ENCODE data around the gene ABHD12. TPM values are rescaled to one million over a fixed set of nuclear protein-coding genes. Genes with fewer than 3 reads are reported as not detected.

Gene ABHD12
- total and polyA plus RNA-seq, 4 experiments from 2014 or later, result 25.9 to 30.9 (median 29.6) TPM

- Histone ChIP-seq H3K36me3 (ENCODE audit: insufficient read depth, low read length) (peaks cover 39% of the 10 kb centered on the region), H3K9me3 (ENCODE audit: control insufficient read depth in 1 of 2, low read length in 2 of 2) (no peaks in the 10 kb centered on the region), H3K27ac (ENCODE audit: low read depth, low read length) (no peak overlapping the region), H3K27me3 (ENCODE audit: insufficient read depth, low read length) (no peaks in the 10 kb centered on the region), H3K4me3 (ENCODE audit: low read length in 2 of 2) (no peak overlapping the region), H3K4me1 (ENCODE audit: insufficient read depth, low read length) (no peaks in the 10 kb centered on the region)
- CTCF ChIA-PET (ENCODE audit: partially characterized antibody), result interaction anchor here (1.4 kb wide), 1 partner anchor 125 kb away, joined by 3 read pairs; no protein-coding TSS in a partner anchor
- Mint-ChIP-seq H3K4me1 (no peaks in the 10 kb centered on the region), H3K36me3 (peaks cover 15 to 63% of the 10 kb centered on the region in 2 donors), H3K9me3 (no peaks in the 10 kb centered on the region), H3K4me3 (no peak overlapping the region), H3K27ac (peak overlapping the region in 1 of 7 donors; percentile 46), H3K27me3 (no peaks in the 10 kb centered on the region)
- DNase-seq, result no peak
- intact Hi-C loops (cut with micrococcal nuclease), result no loop called here
- POLR2A ChIA-PET (ENCODE audit: partially characterized antibody), result no interaction called here
Measured at GRCh38 chr20:25273541-25274358, 116.9 kb downstream of the ABHD12 start.

- no peaks in the 10 kb centered on the region for H3K9me3 ChIP-seq (ENCODE audit: control insufficient read depth in 1 of 2, low read length in 2 of 2)
Measured at GRCh38 chr20:25273046-25273445, 117.6 kb downstream of the ABHD12 start.

GRCh38 chr20:25272223-25273000 lies 118.2 kb downstream of the ABHD12 start:
- CTCF ChIA-PET (ENCODE audit: partially characterized antibody), result interaction anchor here (1.4 kb wide), 1 partner anchor 126 kb away, joined by 3 read pairs; no protein-coding TSS in a partner anchor
- H3K27ac ChIP-seq (ENCODE audit: low read depth, low read length), result no peak overlapping the region
- Mint-ChIP-seq H3K4me1 (peaks cover 0 to 1% (median 0%) of the 10 kb centered on the region in 4 donors), H3K36me3 (peaks cover 15 to 61% of the 10 kb centered on the region in 2 donors), H3K27me3 (no peaks in the 10 kb centered on the region), H3K9me3 (no peaks in the 10 kb centered on the region), H3K27ac (peak overlapping the region in 1 of 7 donors; percentile 47), H3K4me3 (no peak overlapping the region)
- no peak for DNase-seq
- peaks cover 39% of the 10 kb centered on the region for H3K36me3 ChIP-seq (ENCODE audit: insufficient read depth, low read length)
- H3K27me3 ChIP-seq (ENCODE audit: insufficient read depth, low read length), result no peaks in the 10 kb centered on the region
- H3K4me1 ChIP-seq (ENCODE audit: insufficient read depth, low read length), result no peaks in the 10 kb centered on the region
- H3K4me3 ChIP-seq (ENCODE audit: low read length in 2 of 2), result no peak overlapping the region
- no peaks in the 10 kb centered on the region for H3K9me3 ChIP-seq (ENCODE audit: control insufficient read depth in 1 of 2, low read length in 2 of 2)
- POLR2A ChIA-PET (ENCODE audit: partially characterized antibody), result no interaction called here
- intact Hi-C loops (cut with micrococcal nuclease), result no loop called here

More at GRCh38 chr20:25273046-25273445, 117.6 kb downstream of the ABHD12 start:
- DNase-seq, result no peak
- H3K36me3 Mint-ChIP-seq, result peaks cover 15 to 66% of the 10 kb centered on the region in 2 donors
- Histone ChIP-seq H3K27me3 (ENCODE audit: insufficient read depth, low read length) (no peaks in the 10 kb centered on the region), H3K27ac (ENCODE audit: low read depth, low read length) (no peak overlapping the region), H3K4me1 (ENCODE audit: insufficient read depth, low read length) (no peaks in the 10 kb centered on the region), H3K4me3 (ENCODE audit: low read length in 2 of 2) (no peak overlapping the region), H3K36me3 (ENCODE audit: insufficient read depth, low read length) (peaks cover 39% of the 10 kb centered on the region)
- CTCF ChIA-PET (ENCODE audit: partially characterized antibody), result interaction anchor here (1.4 kb wide), 1 partner anchor 126 kb away, joined by 3 read pairs; no protein-coding TSS in a partner anchor
- H3K4me3 Mint-ChIP-seq, result no peak overlapping the region
- H3K27me3 Mint-ChIP-seq, result no peaks in the 10 kb centered on the region
- no peaks in the 10 kb centered on the region for H3K4me1 Mint-ChIP-seq
- peak overlapping the region in 1 of 7 donors; percentile 47 for H3K27ac Mint-ChIP-seq
- POLR2A ChIA-PET (ENCODE audit: partially characterized antibody), result no interaction called here
- no peaks in the 10 kb centered on the region for H3K9me3 Mint-ChIP-seq
- intact Hi-C loops (cut with micrococcal nuclease), result no loop called here

GRCh38 chr20:25271486-25272222 lies 119.0 kb downstream of the ABHD12 start:
- Mint-ChIP-seq H3K9me3 (no peaks in the 10 kb centered on the region), H3K4me3 (no peak overlapping the region), H3K36me3 (peaks cover 15 to 55% of the 10 kb centered on the region in 2 donors), H3K27me3 (no peaks in the 10 kb centered on the region), H3K27ac (no peak overlapping the region), H3K4me1 (peaks cover 0 to 5% (median 4%) of the 10 kb centered on the region in 4 donors)
- ChIA-PET POLR2A (ENCODE audit: partially characterized antibody) (no interaction called here), CTCF (ENCODE audit: partially characterized antibody) (no interaction called here)
- no peaks in the 10 kb centered on the region for H3K27me3 ChIP-seq (ENCODE audit: insufficient read depth, low read length)
- no peak overlapping the region for H3K27ac ChIP-seq (ENCODE audit: low read depth, low read length)
- peaks cover 33% of the 10 kb centered on the region for H3K36me3 ChIP-seq (ENCODE audit: insufficient read depth, low read length)
- H3K4me1 ChIP-seq (ENCODE audit: insufficient read depth, low read length), result no peaks in the 10 kb centered on the region
- H3K9me3 ChIP-seq (ENCODE audit: control insufficient read depth in 1 of 2, low read length in 2 of 2), result no peaks in the 10 kb centered on the region
- intact Hi-C loops (cut with micrococcal nuclease), result no loop called here
- H3K4me3 ChIP-seq (ENCODE audit: low read length in 2 of 2), result no peak overlapping the region
- no peak for DNase-seq

- no peaks in the 10 kb centered on the region for H3K4me1 ChIP-seq (ENCODE audit: insufficient read depth, low read length)
- no peak overlapping the region for H3K4me3 Mint-ChIP-seq
- DNase-seq, result no peak
- intact Hi-C loops (cut with micrococcal nuclease), result no loop called here
- peaks cover 31% of the 10 kb centered on the region for H3K36me3 ChIP-seq (ENCODE audit: insufficient read depth, low read length)
- H3K4me3 ChIP-seq (ENCODE audit: low read length in 2 of 2), result no peak overlapping the region
- H3K27me3 Mint-ChIP-seq, result no peaks in the 10 kb centered on the region
- no peak overlapping the region for H3K27ac ChIP-seq (ENCODE audit: low read depth, low read length)
- H3K27ac Mint-ChIP-seq, result no peak overlapping the region
- H3K9me3 ChIP-seq (ENCODE audit: control insufficient read depth in 1 of 2, low read length in 2 of 2), result no peaks in the 10 kb centered on the region
- ChIA-PET POLR2A (ENCODE audit: partially characterized antibody) (no interaction called here), CTCF (ENCODE audit: partially characterized antibody) (no interaction called here)
- H3K4me1 Mint-ChIP-seq, result peaks cover 0 to 6% (median 4%) of the 10 kb centered on the region in 4 donors
- no peaks in the 10 kb centered on the region for H3K9me3 Mint-ChIP-seq
- peaks cover 15 to 51% of the 10 kb centered on the region in 2 donors for H3K36me3 Mint-ChIP-seq
- no peaks in the 10 kb centered on the region for H3K27me3 ChIP-seq (ENCODE audit: insufficient read depth, low read length)
Measured at GRCh38 chr20:25270829-25271251, 119.8 kb downstream of the ABHD12 start.

- H3K4me3 Mint-ChIP-seq, result no peak overlapping the region
- Histone ChIP-seq H3K27ac (ENCODE audit: low read depth, low read length) (no peak overlapping the region), H3K9me3 (ENCODE audit: control insufficient read depth in 1 of 2, low read length in 2 of 2) (no peaks in the 10 kb centered on the region), H3K27me3 (ENCODE audit: insufficient read depth, low read length) (no peaks in the 10 kb centered on the region), H3K4me1 (ENCODE audit: insufficient read depth, low read length) (no peaks in the 10 kb centered on the region), H3K36me3 (ENCODE audit: insufficient read depth, low read length) (peaks cover 27% of the 10 kb centered on the region), H3K4me3 (ENCODE audit: low read length in 2 of 2) (no peak overlapping the region)
- H3K4me1 Mint-ChIP-seq, result peaks cover 0 to 6% (median 4%) of the 10 kb centered on the region in 4 donors
- no peak for DNase-seq
- H3K27ac Mint-ChIP-seq, result no peak overlapping the region
- no peaks in the 10 kb centered on the region for H3K27me3 Mint-ChIP-seq
- no peaks in the 10 kb centered on the region for H3K9me3 Mint-ChIP-seq
- POLR2A ChIA-PET (ENCODE audit: partially characterized antibody), result no interaction called here
- intact Hi-C loops (cut with micrococcal nuclease), result no loop called here
- H3K36me3 Mint-ChIP-seq, result peaks cover 10 to 44% of the 10 kb centered on the region in 2 donors
- CTCF ChIA-PET (ENCODE audit: partially characterized antibody), result interaction anchor here (1.0 kb wide), 1 partner anchor 130 kb away, joined by 3 read pairs; no protein-coding TSS in a partner anchor
Measured at GRCh38 chr20:25269833-25270170, 120.8 kb downstream of the ABHD12 start.

Measured in CD4-positive, alpha-beta memory T cell (primary cell).